ENCODE measurements around the gene DLG2.

DLG2 gene

DNA sequence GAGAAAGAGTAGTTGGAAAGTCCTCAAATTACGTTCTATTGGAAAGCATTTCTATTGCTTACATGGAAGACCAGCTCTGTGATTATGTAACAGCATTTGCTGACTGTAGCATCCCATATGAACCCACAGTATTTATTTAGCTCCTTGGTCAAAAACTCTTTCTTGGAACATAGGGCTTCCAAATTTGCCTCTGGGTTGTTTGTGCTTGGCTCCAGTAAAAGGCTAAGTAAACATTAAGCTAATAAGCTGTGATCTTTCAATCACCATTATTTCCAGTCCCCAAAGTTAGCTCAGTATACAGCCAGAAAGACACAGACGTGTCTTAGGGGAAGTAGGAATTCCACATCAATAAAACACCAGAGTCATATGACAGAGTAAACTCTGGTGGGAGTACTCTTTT, 668.8 kb downstream of the DLG2 start:
- DNase-seq: no peak

DNA sequence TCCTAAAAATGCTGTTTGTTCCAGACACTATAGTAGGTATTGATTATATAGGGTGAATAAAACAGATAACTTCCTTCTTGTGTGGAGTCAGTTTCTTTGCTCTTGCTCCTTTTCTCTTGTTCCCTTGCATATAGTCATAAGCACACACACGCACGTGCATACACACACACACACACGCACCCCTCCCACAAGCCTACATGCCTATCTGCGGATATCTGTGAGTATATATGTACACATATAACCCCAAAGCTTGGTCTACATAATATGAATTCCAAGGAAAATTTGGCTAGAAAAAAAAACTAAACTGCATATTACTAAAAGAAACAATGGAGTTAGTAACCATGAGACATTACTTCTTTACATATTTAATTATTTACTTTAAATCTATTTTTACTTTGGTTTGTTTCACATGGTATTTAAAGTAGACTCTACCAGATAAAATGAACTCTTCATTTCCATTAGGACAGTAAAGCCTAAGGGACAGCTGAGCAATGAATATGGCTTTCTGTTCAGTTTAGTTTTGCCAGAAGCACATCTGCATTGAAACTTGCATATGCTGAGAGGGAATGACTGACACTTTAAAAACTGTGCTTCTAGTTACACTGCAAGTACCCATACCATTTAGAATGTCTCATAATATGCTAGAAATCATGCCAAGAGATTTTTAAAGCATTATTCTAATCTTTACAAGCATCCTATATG, 676.4 kb downstream of the DLG2 start:
- DNase-seq: no peak

DNA sequence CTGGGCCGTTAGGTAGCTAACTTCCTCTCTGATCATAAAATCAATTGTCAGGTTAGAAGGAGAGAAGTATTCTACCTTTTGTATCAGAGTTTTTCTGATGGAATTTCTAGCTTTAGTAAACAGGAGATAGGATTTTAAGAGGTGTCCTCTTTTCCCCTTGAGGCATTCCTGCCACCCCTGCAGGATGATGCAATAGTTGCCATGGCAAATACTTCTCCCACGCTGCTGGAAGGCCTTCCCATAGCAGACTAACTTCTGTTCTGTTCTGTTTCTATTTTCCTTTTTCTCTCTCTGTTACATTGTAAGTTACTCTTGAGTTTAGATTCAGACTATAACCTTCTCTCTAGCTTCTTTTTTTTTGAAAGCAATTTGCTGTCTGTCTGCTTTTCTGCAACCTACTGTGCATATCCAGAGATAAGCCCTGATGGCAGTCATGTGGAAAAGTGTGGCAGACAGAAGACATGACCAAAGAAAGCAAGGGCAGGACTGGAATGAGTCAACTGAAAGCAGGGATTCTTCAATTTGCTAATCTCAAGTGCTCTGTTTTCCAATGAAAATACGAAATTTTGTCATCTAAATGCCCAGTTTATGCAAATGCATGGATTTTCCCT, 679.1 kb downstream of the DLG2 start:
- DNase-seq: no peak

DNA sequence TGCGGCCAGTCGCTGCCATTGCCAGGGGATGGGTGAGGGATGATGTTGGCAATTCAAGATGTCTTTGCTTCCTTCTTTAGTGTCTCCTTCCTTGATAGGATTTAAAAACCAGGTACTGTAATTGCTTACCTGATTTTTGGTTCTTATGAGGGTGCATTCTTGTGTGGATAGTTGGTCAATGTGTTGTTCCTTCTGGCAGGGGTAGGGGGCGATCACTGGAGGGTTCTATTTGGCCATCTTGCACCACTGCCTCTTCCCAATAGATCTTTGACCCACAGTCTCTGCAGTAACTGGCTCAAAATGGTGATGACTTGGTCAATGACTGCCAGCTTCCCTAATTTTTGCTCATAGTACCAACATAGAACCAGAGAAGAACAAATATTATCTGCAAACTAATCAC, 680.1 kb downstream of the DLG2 start:
- no peak for DNase-seq

DNA sequence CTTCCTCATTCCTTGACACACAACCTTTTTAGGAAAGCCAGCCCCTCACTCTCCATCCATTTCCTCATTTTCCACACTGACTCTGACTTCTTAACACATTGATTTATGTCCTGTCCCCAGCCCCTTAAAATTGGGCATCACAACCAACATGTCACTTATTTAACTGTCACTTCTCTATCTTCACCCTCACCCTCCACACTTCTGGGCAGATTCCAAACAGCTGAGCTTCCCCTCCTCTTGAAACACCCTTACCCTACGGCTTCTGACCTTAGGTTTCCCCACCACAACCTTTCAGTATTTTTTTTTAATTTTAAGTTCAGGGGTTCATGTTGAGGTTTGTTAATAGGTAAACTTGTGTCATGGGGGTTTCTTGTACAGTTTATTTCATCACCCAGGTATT, 696.3 kb downstream of the DLG2 start:
- no peak for DNase-seq

DNA sequence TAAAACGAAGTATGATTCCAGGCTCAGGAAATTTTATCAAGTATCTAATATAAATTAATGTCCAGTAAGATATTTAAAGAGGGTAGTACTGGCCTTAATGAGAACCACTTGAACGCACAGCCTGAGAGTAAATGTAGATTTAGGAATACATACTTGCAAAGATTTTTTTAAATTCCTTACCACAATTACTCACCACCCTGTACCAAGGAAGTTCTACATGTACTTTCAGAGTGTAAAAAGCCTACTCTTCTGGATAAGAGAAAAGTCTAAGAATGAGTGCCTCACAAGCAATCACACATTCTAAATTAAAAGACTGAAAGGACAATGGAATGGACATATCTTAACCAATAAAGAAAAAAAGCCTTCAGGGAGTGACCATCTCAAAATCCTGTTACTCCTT, 697.4 kb downstream of the DLG2 start:
- no peak for DNase-seq

DNA sequence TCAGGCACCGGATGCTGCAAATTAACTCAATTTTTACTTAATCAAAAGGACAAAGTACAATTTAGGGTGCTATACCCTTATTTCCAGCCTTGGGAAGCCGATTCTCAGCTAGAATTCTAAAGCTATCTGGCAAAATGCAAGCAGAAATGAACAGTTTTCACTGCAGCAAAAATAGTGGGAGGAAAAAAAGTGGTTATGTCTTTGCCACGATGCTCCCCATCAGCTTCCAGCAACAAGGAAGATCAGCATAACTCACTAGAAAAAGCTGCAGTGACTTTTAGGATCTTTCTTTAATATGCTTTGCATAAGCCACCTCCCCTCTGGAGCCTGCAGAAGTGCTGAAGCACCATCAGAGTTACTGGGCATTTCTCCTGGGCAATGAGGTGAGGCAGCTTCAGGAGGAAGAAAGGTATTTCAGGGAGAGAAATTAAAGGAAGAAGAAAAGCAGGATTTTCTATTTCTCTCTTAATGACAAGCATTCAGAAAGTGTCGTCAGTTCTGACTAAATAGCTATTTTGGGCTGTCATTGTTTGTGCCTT, 702.9 kb downstream of the DLG2 start:
- DNase-seq: no peak

DNA sequence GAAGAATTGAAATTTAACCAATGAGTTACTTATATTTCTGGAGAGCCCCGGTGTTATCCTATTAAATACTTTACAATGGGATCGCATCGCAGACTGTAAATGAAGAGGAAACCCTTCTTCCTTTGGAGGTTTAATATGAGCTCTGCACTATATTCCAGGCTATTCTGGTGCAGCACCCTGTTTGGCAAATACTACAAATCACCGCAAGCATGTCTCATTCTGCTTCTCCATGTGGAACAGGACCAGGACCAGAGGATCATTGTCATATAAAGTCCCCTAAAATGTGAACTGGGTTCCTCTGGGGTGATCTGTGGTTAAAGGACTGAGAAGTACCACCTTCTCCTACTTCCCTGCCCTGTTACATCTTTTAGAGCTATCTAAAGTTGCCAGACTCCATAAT, 703.7 kb downstream of the DLG2 start:
- DNase-seq: no peak

DNA sequence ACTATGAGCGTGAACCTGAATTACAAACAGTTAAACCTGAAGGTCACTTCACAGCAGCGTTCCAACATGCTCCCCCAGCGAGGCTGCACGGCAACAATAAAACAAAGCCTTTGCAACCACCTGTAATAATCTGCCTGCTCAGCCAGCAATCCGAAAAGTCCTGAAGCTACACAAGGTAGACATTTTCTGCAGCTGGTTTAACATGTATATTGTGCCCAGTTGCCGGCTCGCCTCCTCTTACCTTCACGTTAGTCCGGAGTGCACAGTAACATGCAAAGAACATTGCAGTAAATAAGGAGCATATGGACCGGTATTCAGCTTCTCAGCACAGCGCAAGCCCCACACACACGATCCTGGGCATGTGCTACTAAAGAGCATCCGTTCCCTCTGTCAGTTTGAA, 704.3 kb downstream of the DLG2 start:
- DNase-seq: no peak

DNA sequence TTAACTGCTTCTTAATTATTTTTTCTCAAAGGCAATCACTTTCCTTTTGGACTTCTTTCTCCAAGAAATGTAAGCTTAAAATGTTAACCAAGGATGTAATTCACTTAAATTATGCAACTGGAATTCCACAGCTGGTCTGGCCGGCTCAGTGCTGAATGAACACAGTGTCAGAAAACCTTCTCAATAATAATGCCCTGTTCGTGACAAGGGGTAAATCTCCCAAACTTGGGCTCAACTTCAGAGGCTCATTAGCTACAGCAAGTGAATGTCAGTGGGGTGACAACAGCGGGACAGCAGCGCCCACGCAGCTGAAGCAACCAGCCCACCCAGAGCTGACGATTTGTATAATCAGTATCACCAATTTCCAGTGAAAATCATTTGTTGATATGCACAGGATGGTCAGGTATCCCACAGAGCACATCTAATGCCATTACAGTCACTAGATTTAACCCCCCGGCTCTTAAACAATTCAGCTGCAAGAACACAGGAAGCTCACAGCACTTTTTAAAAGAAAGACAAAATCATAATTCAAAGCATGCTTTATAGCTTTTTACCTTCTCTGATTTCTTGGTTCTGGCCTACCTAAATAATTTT, 704.8 kb downstream of the DLG2 start:
- DNase-seq: no peak

DNA sequence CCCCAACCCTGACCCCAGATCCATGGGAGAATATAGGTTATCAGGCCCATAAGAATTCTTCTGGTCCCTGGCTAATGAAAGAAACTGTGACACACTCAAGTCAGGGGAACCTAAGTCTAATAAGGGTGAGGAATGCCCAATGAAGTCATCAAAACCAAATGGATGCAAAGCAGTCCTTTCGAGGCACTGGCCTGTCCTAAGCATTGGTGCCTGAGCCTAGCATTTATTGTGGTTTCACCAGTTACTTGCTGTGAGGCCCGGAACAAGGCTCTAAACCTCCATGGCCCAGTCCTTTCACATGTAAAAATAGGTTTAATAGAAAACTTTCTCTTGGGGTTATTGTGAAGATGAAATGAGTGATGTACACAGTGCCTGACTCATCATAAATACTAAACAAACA, 712.6 kb downstream of the DLG2 start:
- no peak for DNase-seq

DNA sequence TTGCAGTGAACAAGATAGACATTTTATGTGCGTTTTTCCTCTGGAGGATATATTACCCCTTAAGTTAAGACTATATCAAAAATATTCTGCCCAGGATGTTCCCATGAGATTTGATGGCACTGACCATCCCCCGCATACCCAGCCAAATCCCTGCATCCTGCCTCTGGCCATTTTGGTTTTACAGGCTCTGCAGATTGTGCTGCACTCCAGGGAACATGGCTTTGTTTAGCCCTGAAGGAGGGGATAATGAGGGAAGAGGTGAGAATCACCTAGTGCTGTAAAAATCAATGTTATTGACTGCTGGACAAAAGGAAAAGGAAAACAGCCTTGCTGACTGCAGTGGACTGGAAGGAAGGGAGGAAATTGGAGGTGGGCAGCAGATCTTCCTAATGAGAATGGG, 717.4 kb downstream of the DLG2 start:
- DNase-seq: peak; percentile 25

DNA sequence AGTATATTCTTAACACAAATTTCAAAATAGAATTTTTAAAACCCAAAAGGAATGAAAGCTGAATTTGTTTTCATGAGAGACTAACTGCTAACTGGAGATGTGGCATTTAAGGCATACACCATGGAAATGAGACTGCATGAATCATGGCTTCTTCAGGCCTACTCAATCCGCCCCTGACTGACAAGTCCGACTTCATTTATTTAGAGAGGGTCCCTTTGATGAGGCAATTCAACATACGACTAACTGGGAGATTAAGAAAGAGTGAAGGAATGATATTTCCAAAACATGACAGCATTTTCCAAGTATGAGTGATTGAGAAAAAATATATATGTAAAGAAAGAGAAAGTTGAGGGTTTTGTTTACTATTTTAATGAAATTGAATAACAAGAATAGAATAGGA, 720.1 kb downstream of the DLG2 start:
- DNase-seq: no peak

DNA sequence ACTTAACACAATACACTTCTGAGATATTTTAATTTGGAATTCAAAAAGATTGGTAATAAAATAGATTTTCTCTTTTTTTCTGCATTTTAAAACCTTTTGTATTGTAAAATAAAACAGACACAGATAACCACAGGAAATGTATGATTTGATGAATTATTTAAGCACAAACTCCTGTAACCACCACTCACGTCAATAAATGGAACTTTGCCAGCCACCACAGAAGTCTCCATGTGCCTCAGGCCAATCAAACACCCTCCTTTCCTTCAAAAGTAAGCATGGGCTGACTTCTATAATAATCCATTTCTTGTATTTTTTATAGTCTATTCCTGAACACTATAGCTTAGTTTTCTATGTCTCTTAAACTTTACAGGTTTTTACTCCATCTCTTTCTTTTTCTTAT, 721.7 kb downstream of the DLG2 start:
- DNase-seq: no peak

DNA sequence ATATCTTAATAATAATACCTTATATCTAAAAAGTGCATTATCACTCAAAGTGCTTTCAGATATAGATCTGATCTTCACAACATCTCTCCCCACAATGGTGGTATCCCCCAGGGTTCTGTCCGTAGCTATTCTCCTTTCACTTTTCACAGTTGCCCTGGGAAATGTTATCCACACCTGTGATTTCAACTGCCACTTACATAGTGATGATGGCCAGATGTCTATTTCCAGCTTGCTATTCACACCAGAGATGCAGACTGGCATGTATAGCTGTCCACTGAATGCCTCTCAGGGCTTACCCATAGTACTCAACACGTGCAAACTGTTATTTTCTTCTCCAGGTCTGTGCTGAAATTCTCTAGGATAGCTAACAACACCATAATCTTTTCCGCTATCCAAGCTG, 724.7 kb downstream of the DLG2 start:
- DNase-seq: no peak

DNA sequence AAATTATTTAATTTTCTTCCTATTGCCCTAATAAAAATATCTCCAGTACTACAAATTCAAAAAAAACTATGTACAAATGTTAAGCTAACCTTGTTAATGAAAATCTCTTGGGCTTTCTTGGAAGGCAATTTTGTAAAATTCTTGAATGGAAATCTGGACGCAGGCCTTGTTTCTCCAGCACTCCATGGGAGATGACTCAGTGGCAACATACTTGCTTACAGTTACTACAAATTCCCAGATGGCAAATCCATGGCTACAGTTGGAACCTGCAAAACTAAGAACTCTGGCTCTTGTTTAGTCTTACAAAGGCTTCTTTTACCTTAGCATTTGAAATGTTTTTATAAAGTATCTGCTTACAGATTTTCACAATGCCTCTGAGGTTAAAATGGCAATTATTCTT, 725.2 kb downstream of the DLG2 start:
- no peak for DNase-seq

DNA sequence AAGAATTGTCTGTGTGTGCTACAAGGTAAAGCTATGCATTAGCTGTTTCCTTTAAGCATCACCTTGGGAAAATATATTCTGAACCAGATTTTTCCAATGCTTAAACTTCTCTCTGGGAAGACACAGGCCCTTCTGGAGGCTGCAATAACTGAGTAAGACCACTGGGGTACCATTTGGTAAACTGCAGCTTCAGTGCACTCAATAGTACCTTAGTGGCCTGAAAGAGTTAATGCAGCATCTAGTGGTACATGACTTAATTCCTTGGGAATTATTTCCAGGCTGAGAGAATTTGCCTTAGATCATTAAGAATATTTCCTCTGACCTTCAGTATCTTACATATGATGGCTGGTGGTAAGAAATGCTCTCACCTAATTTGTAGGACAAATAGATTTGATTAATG, 727.4 kb downstream of the DLG2 start:
- no peak for DNase-seq

DNA sequence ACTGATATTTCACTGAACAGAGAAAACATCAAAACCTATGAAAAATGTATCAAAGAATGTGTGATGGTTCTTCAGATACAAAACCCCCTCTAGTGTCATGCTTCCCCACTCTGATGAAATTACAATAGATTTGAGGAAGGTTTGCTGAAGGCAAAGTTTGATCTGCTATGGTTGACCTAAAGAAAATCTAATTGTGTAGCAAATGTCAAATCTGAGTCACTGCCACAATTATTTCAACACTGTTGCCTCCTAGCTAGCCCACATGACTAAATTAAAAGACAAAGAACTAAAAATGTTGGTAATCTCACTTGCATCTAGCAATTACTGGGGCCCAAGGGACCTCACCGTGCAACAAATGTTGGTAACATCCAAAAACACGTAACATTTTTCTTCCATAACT, 728.0 kb downstream of the DLG2 start:
- DNase-seq: no peak

DNA sequence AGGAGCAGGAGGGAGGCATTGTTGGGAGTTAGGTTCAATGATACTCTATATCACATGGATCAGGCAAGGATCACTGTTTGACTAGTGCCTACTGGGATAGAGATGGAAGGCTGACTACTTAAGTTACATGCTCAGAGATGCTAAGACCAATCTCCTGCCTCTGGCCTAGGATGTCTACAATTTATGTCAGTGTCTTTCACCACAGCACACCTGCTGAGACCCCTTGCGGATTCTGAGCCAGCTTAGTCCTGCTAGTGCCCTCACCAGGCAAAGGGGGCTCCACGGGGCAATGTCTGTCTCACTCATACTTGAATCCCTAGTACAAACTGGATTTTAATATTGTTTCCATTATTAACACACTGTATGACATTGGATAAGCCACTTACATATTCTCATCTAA, 732.5 kb downstream of the DLG2 start:
- no peak for DNase-seq

DNA sequence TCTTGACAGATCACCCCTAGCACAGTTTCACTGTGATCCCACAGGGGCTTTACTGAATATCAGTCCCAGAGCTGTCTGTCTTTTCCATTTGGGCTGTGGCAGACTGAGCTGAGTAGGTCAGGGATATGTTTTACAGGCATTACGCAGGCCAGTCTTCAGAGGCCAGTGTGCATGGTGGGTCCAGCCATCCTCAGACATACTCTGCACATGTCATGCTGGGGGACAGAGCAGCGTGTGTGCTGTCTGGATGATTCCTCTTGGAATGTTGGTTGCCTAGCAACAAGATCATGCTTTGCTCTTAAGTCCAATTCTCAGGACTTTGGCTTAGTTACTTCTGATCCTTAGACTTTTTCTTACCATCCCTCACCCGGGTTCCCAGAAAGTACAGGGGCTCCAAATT, 736.5 kb downstream of the DLG2 start:
- no peak for DNase-seq

DNA sequence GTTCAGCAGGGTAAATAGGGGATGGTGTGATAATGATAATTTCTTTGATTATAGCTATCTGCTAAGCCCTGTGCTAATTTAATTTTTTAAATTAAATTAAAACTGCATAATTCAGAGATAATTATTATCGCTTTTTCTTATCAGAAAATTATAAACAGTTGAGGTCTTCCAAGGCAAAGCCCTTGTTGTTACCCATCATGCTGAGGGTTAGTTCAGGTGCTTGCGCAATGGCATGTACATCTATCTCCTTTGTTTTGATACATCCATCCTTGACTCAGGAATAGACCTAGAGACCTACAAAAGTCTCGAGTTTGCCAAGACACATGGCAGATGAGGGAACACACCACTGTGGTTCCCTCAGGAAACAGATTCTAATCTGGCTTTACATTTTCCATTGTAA, 737.6 kb downstream of the DLG2 start:
- DNase-seq: no peak

DNA sequence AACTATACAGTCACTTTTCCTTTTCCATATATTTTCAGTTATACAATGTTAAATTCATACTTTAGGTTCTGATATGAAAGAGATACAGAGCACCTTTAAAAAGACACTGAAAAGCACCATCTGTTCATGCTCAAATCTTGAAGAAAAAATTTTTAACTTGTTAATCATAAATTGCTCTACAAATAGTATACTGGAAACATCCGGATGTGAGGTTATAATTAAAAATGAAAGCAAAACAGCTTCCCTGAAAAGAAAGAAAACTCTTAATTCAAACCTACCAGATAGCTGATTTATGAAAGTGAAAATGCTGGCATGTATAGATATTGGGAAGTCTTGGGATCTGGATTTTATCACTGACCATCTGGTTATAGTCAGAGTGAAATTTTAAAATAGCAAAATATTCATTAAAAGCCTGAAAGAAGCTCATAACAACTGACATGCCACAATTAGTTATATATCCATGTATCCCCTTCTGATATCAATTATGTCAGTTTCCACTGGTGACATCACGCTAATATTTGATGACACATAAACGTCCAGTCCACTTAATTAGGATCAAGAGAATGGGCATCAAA, 740.0 kb downstream of the DLG2 start:
- no peak for DNase-seq

DNA sequence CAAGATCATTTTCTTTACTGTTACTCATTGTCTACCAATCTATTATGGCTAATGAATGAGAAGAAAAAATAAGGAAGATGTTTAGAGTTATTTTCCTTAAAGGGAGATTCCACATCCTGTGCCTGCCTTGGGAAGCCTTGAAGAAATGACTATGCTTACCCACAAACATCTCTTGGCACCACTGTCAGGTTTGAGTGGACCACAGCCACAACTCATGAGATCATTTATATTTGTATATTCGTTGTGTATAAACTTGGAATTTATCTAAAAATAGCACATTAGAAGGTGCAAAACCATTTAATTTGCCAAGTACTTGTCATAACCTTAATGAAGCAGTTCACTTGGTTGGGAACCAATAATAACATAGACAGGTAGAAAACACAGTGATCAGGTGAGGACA, 740.8 kb downstream of the DLG2 start:
- DNase-seq: no peak

DNA sequence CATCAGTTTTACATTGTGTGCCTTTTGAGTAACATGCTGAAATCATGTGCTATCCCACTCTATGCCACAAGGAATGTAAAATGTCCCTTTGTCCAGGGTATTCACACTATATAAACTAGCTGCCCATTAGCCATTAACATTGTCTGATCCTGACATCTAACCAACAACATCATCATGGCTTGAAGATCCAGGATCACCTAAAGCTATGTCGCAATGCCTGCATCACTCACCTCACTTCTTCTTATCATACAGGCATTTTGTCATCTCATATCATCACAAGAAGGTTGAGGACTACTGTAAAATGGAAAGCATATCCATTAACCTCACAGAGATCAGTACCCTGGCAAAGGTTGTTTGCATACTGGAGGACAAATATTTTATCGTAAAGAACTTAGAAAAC, 742.3 kb downstream of the DLG2 start:
- no peak for DNase-seq
